PFSK-1 (cell line): ENCODE results near the gene CISTR.

Source experiments
- POLR2AphosphoS5 ChIP-seq: IDR thresholded peaks from 2 replicates; pipeline ENCODE4 v1.6.1; 2012; ENCODE audit warnings: low read depth, mild to moderate bottlenecking, control low read depth, low read length, moderate library complexity
- TF ChIP-seq, protein P1 (sequence below), 2 experiments: IDR thresholded peaks; 2 replicates each; pipeline versions ENCODE4 v1.6.1 to v1.8.0; 2011 to 2012; ENCODE audit warnings: low read depth in 2 of 2, low read length in 2 of 2, control low read depth in 1 of 2, inconsistent platforms in 1 of 2, mild to moderate bottlenecking in 1 of 2, moderate library complexity in 1 of 2; ENCODE audit not compliant: insufficient read depth in 1 of 2

- no peak for TF ChIP-seq POLR2AphosphoS5
- TF ChIP-seq, protein P1, sequence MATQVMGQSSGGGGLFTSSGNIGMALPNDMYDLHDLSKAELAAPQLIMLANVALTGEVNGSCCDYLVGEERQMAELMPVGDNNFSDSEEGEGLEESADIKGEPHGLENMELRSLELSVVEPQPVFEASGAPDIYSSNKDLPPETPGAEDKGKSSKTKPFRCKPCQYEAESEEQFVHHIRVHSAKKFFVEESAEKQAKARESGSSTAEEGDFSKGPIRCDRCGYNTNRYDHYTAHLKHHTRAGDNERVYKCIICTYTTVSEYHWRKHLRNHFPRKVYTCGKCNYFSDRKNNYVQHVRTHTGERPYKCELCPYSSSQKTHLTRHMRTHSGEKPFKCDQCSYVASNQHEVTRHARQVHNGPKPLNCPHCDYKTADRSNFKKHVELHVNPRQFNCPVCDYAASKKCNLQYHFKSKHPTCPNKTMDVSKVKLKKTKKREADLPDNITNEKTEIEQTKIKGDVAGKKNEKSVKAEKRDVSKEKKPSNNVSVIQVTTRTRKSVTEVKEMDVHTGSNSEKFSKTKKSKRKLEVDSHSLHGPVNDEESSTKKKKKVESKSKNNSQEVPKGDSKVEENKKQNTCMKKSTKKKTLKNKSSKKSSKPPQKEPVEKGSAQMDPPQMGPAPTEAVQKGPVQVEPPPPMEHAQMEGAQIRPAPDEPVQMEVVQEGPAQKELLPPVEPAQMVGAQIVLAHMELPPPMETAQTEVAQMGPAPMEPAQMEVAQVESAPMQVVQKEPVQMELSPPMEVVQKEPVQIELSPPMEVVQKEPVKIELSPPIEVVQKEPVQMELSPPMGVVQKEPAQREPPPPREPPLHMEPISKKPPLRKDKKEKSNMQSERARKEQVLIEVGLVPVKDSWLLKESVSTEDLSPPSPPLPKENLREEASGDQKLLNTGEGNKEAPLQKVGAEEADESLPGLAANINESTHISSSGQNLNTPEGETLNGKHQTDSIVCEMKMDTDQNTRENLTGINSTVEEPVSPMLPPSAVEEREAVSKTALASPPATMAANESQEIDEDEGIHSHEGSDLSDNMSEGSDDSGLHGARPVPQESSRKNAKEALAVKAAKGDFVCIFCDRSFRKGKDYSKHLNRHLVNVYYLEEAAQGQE (IDR thresholded peaks at IDR 0.05; ENCODE audit: insufficient read depth in 1 of 2, low read depth in 2 of 2, low read length in 2 of 2), result no peak
Observed at GRCh38 chr12:53701518-53702264, 50.1 kb downstream of the CISTR start.
